Measurements from ENCODE around the gene ELFN1.
"Not testable (repeated sequence)": the region's sequence is repeated elsewhere in the genome, so short reads cannot be mapped to it uniquely, and the experiment has no call there.

The ELFN1 gene

DNA sequence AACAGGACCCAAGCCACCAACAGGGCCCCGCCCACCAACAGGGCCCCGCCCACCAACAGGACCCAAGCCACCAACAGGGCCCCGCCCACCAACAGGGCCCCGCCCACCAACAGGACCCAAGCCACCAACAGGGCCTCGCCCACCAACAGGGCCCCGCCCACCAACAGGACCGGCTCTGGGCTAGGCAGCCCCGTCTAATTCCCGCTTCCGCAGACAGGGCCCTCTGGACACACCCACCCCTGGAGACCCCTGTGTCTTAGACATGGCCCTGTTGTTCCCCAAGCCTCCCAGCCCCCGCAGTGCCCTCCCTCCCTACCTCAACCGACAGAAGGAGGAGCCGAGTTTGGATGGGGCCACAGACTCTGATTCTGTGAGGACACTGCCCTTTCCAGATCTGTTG is 49.2 kb downstream of the ELFN1 start:
- not testable (repeated sequence) for H3K4me1 ChIP-seq (ENCODE audit: insufficient read depth, low read length); H3K9ac ChIP-seq (ENCODE audit: low read depth, low read length); H3K9me3 ChIP-seq (ENCODE audit: insufficient read depth, low read depth, low read length); H3K27ac ChIP-seq (ENCODE audit: low read length); H3K36me3 ChIP-seq (ENCODE audit: insufficient read depth, low read depth, low read length); H3K4me3 ChIP-seq (ENCODE audit: low read length); H3K27me3 ChIP-seq (ENCODE audit: insufficient read depth, low read length)

DNA sequence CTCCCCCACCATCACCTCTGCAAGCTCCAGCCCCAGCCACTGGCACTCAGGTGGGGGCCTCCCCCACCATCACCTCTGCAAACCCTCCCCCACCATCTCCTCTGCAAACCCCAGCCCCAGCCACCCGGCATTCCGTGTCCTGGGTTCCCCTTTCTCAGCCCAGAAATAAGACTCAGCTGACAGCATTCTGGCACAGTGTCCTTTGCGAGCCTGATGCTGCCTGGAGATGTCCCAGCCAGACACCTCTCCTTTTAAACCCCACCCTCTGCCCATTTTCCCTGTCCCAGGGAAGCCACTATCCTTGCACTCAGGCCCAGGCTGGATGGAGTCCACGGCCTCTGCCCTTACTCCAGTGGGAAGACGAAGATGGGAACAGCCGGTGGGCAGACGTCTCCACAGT is 49.8 kb downstream of the ELFN1 start:
- H3K4me3 ChIP-seq (ENCODE audit: low read length), result no peak overlapping the region
- no peaks in the 10 kb centered on the region for H3K36me3 ChIP-seq (ENCODE audit: insufficient read depth, low read depth, low read length)
- no peak overlapping the region for H3K27ac ChIP-seq (ENCODE audit: low read length)
- H3K27me3 ChIP-seq (ENCODE audit: insufficient read depth, low read length), result no peaks in the 10 kb centered on the region
- 0 out of 2 replicates have a peak, but pooled peaks cover 5% of the 10 kb centered on the region for H3K4me1 ChIP-seq (ENCODE audit: insufficient read depth, low read length)
- H3K9me3 ChIP-seq (ENCODE audit: insufficient read depth, low read depth, low read length), result no peaks in the 10 kb centered on the region
- H3K9ac ChIP-seq (ENCODE audit: low read depth, low read length), result no peak overlapping the region

DNA sequence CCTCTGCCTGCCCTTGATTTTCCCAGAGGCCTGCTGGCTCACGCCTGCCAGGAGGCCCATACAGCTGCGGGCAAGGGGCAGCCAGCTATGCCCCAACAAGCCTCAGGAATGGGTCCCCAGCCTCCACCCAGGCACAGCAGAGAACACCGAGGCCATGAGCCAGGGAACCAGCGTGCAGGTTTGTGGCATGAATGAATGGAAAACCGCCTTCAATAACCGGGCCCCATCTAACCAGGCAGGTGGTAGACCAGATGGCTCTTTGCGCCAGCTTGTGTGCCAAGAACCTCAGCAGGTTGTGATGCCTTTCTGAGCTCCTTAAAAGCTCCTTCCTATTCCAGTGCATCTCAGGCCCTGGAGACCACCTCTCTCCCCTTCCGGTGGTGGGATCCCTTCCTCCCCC is 50.2 kb downstream of the ELFN1 start:
- 0 out of 2 replicates have a peak, but pooled peaks cover 5% of the 10 kb centered on the region for H3K4me1 ChIP-seq (ENCODE audit: insufficient read depth, low read length)
- H3K27me3 ChIP-seq (ENCODE audit: insufficient read depth, low read length), result no peaks in the 10 kb centered on the region
- no peak overlapping the region for H3K4me3 ChIP-seq (ENCODE audit: low read length)
- no peaks in the 10 kb centered on the region for H3K36me3 ChIP-seq (ENCODE audit: insufficient read depth, low read depth, low read length)
- no peak overlapping the region for H3K27ac ChIP-seq (ENCODE audit: low read length)
- H3K9ac ChIP-seq (ENCODE audit: low read depth, low read length), result no peak overlapping the region
- no peaks in the 10 kb centered on the region for H3K9me3 ChIP-seq (ENCODE audit: insufficient read depth, low read depth, low read length)

DNA sequence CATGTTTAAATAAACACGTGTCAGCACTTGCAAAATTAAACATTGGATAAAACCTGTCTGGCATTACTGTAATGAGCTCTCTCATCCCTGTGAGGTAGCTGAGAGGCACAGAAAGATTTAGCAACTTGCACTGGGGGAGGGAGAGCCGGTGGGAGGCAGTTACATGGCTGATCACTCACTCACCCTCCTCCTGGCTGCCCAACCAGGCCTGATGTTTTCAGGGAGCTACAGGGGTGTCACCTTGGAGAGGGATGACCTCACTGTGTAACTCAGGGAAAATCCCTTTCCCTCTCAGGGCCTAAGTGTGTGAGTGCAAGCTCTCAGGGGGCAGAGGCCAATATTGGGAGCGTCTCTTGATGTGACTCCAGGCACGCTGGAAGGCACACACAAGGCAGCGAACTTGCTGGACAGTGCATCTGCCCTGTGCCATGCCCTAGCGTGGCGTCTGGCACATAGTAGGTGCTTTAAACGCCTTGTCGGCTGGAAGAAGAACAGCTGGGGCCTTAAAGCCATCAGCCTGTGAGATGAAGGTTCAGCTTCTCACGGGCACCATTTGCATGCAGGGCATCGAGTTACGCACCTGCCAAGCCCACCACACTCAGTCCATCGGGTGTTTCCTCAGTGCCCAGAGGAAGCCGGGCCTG is 51.1 kb downstream of the ELFN1 start:
- Histone ChIP-seq H3K27me3 (ENCODE audit: insufficient read depth, low read length) (no peaks in the 10 kb centered on the region), H3K4me1 (ENCODE audit: insufficient read depth, low read length) (no peaks in the 10 kb centered on the region), H3K36me3 (ENCODE audit: insufficient read depth, low read depth, low read length) (no peaks in the 10 kb centered on the region), H3K9me3 (ENCODE audit: insufficient read depth, low read depth, low read length) (no peaks in the 10 kb centered on the region), H3K27ac (ENCODE audit: low read length) (no peak overlapping the region), H3K9ac (ENCODE audit: low read depth, low read length) (no peak overlapping the region), H3K4me3 (ENCODE audit: low read length) (no peak overlapping the region)

DNA sequence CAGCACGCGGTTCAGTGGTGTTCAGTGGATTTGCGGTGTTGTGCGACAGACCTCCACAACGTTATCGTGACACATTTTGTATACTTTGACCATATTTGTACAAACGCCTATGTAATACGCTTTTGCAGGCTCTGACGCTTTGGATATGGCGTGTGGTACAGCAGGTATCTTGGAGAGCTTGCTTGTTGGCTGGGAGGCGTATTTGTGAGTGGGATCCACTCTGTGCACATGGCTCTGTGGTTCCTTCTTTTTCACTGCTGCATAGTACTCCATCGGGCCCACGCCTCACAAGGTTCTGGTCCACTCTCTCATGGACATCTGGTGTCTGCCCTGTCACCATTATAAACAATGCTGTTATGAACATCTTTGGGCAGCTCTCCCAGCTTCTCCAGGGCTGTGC is 53.2 kb downstream of the ELFN1 start:
- Histone ChIP-seq H3K27me3 (ENCODE audit: insufficient read depth, low read length) (no peaks in the 10 kb centered on the region), H3K4me1 (ENCODE audit: insufficient read depth, low read length) (no peaks in the 10 kb centered on the region), H3K27ac (ENCODE audit: low read length) (no peak overlapping the region), H3K4me3 (ENCODE audit: low read length) (no peak overlapping the region), H3K9me3 (ENCODE audit: insufficient read depth, low read depth, low read length) (no peaks in the 10 kb centered on the region), H3K36me3 (ENCODE audit: insufficient read depth, low read depth, low read length) (no peaks in the 10 kb centered on the region), H3K9ac (ENCODE audit: low read depth, low read length) (no peak overlapping the region)

DNA sequence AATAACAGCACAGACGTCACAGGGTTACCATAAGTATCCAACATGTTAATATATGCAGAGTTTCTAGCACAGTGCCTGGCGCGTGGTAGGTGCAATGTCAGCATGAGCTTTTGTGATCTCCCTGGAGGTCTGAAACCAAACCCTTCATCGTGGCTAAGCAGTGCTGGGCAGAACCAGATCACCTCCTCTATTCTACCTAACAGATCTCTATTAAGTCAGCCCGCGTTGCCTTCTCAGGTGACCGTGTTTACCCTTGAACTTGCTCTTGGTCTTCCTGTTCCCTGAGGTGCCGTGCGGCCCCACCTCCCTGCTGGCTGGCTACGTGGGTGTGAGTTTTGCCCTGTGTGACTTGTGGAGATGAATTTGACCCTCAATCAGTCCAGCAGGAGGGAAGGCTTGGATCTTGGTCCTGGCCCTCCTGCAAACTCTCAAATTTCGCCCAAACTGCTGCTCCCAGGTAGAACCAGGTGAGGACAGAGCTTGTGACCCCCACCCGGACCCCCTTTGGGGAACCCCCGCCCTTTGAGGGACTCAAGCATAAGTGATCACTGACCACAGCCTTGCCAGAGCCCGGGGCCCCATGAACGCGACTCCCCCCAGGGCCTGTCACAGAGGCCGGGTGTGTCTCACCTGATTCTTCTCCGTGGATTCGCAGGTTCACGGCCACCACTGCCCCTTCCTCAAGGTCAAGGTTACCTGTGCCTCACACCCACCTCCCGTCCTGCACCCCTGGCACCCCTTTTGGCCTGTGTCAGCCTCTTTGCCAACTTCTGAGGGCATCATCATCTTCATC is 54.2 kb downstream of the ELFN1 start:
- H3K36me3 ChIP-seq (ENCODE audit: insufficient read depth, low read depth, low read length), result no peaks in the 10 kb centered on the region
- no peak overlapping the region for H3K27ac ChIP-seq (ENCODE audit: low read length)
- H3K4me1 ChIP-seq (ENCODE audit: insufficient read depth, low read length), result no peaks in the 10 kb centered on the region

DNA sequence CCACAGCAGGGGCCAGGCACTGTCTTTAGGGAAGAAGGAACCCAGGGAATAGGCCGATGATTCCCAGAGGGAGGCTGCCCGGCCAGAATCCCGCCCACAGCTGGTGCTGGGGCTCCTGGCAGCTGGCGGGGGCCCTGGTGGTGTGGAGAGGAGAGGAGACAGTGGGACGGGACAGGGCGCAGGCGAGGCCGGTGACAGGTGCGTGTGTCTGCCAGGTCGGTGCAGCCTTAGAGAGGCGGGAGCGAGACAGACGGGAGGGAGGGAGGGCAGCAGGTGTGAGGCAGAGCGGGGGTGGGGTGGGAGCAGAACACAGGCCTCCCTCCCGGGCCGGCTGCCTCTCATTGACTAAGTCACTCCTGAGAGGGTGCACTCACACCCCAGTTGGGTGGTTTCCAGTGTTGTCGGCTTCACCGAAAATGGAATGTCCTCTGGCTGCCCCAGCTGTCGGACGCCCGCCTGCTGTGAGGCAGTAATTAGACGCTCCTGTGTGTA is 55.2 kb downstream of the ELFN1 start:
- Histone ChIP-seq H3K4me1 (ENCODE audit: insufficient read depth, low read length) (no peaks in the 10 kb centered on the region), H3K27me3 (ENCODE audit: insufficient read depth, low read length) (no peaks in the 10 kb centered on the region), H3K9ac (ENCODE audit: low read depth, low read length) (no peak overlapping the region), H3K9me3 (ENCODE audit: insufficient read depth, low read depth, low read length) (peaks cover 8% of the 10 kb centered on the region; the same call in 1 of the 2 replicates), H3K36me3 (ENCODE audit: insufficient read depth, low read depth, low read length) (no peaks in the 10 kb centered on the region), H3K27ac (ENCODE audit: low read length) (no peak overlapping the region), H3K4me3 (ENCODE audit: low read length) (no peak overlapping the region)

More for the DNA sequence above, 54.2 kb downstream of the ELFN1 start:
- Histone ChIP-seq H3K9me3 (ENCODE audit: insufficient read depth, low read depth, low read length) (peaks cover 6% of the 10 kb centered on the region; the same call in 1 of the 2 replicates), H3K27me3 (ENCODE audit: insufficient read depth, low read length) (no peaks in the 10 kb centered on the region), H3K4me3 (ENCODE audit: low read length) (no peak overlapping the region), H3K9ac (ENCODE audit: low read depth, low read length) (no peak overlapping the region)

DNA sequence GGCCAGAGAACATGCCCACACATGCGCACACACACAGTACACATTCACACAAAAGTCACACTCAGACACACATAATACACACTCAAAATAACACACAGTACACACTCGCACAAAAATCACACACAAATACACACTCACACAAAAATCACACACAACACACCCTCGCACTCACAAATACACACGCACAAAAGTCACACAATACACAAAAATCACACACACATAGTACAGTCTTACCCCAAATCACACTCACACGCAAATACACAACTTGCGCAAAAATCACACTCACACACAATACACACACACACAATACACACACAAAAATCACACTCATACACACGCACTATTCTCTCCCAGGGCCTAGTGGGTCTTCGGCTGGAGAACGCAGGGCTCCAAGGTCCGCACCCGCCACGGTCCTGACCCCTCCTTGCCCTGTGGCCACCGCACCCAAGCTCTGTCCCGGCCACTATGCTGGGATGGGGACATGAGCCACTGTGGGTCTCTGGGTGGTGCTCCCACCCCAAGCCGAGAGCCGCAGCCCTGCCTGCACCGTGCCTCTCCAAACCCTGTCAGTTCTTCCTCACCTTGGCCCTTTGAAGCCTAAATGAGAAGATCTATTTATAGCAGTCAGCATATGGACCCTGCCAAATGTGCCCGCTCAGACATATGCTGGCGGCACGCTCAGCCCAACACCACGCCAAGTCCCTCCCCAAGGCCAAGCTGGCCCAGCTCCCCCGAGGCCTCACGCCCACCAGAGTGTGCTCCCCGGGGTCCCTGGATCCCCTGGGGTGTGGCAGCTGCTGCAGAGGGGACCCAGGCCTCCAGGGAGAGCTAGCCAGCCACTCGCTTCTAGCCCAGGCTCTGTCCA is 55.9 kb downstream of the ELFN1 start:
- no peaks in the 10 kb centered on the region for H3K27me3 ChIP-seq (ENCODE audit: insufficient read depth, low read length)
- no peaks in the 10 kb centered on the region for H3K4me1 ChIP-seq (ENCODE audit: insufficient read depth, low read length)
- H3K9ac ChIP-seq (ENCODE audit: low read depth, low read length), result no peak overlapping the region
- H3K27ac ChIP-seq (ENCODE audit: low read length), result no peak overlapping the region
- peaks cover 8% of the 10 kb centered on the region; the same call in 1 of the 2 replicates for H3K9me3 ChIP-seq (ENCODE audit: insufficient read depth, low read depth, low read length)
- no peaks in the 10 kb centered on the region for H3K36me3 ChIP-seq (ENCODE audit: insufficient read depth, low read depth, low read length)
- H3K4me3 ChIP-seq (ENCODE audit: low read length), result no peak overlapping the region

DNA sequence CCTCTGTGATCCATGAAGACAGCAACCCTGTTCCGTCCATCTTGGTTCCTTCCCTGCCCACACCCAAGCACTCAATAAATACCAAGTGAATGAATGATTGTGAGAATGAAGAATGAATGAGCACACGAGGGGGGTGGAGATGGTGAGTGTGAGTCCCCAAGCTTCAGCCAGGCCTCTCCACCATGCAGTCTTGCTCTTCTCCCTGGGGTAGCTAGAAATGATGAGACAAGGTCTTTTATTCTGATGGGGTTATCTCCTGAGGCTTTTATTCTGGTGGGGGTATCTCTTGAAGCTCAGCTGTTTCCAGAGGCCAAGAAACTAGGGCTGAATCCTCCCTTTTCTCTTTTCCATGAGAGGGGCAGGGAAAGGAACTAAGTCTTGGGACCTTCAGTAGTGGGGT is 57.0 kb downstream of the ELFN1 start:
- no peaks in the 10 kb centered on the region for H3K36me3 ChIP-seq (ENCODE audit: insufficient read depth, low read depth, low read length)
- H3K4me1 ChIP-seq (ENCODE audit: insufficient read depth, low read length), result no peaks in the 10 kb centered on the region
- H3K27me3 ChIP-seq (ENCODE audit: insufficient read depth, low read length), result no peaks in the 10 kb centered on the region
- peaks cover 8% of the 10 kb centered on the region; the same call in 1 of the 2 replicates for H3K9me3 ChIP-seq (ENCODE audit: insufficient read depth, low read depth, low read length)
- no peak overlapping the region for H3K4me3 ChIP-seq (ENCODE audit: low read length)
- H3K9ac ChIP-seq (ENCODE audit: low read depth, low read length), result no peak overlapping the region
- H3K27ac ChIP-seq (ENCODE audit: low read length), result no peak overlapping the region

DNA sequence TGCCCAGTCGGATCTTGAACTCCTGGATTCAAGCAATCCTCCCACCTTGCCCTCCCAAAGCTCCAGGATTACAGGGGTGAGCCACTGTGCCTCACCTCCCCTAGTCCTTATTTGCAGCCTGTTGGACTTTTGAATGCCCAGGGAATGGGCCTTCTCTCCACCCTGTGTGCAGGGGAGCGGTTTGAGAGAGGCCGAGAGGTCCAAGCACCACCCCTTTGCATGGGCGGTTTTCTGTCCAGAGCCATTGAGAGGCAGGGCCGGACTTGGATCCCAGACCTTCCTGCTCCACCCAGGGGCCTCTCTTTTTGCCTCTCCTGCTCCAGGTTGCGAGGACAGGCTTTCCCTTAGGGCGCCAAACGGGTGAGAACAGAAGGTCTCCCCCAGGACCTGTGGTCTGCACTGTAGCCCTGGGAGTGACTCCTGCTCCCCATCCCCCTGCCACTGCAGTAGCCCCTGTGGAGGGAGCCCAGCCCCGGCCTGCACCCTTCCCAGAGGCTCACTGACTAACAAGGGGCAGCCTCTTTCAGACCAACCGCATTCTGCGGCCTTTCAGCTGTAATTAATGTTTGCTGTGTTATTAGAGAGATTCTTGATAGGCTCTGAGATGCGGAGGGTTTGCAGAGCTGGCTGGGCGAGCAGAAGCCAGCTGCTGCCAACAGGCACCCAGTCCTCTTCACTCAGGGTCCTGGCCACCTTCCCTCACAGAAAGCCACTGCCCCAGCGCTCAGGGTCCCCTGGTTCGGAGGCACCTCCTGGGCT is 57.9 kb downstream of the ELFN1 start:
- Histone ChIP-seq H3K4me3 (ENCODE audit: low read length) (no peak overlapping the region), H3K9me3 (ENCODE audit: insufficient read depth, low read depth, low read length) (peaks cover 8% of the 10 kb centered on the region; the same call in 1 of the 2 replicates), H3K9ac (ENCODE audit: low read depth, low read length) (no peak overlapping the region), H3K36me3 (ENCODE audit: insufficient read depth, low read depth, low read length) (no peaks in the 10 kb centered on the region), H3K4me1 (ENCODE audit: insufficient read depth, low read length) (no peaks in the 10 kb centered on the region), H3K27ac (ENCODE audit: low read length) (no peak overlapping the region), H3K27me3 (ENCODE audit: insufficient read depth, low read length) (no peaks in the 10 kb centered on the region)

DNA sequence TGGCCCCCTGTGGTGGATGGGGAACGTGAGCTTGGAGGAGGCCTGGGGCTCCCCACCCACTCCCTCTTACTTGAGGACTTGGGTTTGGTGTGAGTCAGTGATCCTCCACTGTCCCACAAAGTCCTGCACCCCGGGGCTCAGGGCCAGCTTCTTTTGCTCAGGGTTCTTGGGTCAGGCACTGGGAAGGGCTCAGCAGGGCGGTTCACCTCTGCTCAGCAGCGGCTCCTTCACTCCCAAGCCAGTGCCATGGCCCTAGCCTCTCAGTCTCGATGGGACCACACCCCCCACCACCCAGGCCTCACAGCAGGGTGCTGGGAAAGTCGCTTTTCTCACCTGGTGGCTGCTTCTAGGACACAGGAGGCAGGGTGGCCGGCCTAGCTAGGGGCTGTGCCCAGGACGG is 59.1 kb downstream of the ELFN1 start:
- Histone ChIP-seq H3K27me3 (ENCODE audit: insufficient read depth, low read length) (no peaks in the 10 kb centered on the region), H3K4me3 (ENCODE audit: low read length) (no peak overlapping the region), H3K9me3 (ENCODE audit: insufficient read depth, low read depth, low read length) (peaks cover 8% of the 10 kb centered on the region; the same call in 1 of the 2 replicates), H3K9ac (ENCODE audit: low read depth, low read length) (no peak overlapping the region), H3K36me3 (ENCODE audit: insufficient read depth, low read depth, low read length) (no peaks in the 10 kb centered on the region), H3K4me1 (ENCODE audit: insufficient read depth, low read length) (no peaks in the 10 kb centered on the region), H3K27ac (ENCODE audit: low read length) (no peak overlapping the region)

Data from iPS-20b (cell line).